HCT116 (cell line): ENCODE measurements around the gene XPNPEP2. TPM values are rescaled to one million over a fixed set of nuclear protein-coding genes. Genes with fewer than 3 reads are reported as not detected.

ENCODE experiments used
- ATAC-seq: fragments of 200-7000 bp; cut with Tn5 transposase; 2 replicates; pipeline ENCODE4 v1.9.1; 2020; ENCODE audit warnings: mild to moderate bottlenecking, moderate library complexity
- BruUV-seq: library from RNA; stranded (reverse); fragments of 400-500 nt; replicated peaks from 2 replicates; lab custom pipeline; 2021; lab: Mats Ljungman, UMichigan
- CTCF ChIA-PET: fragments of 300-600 bp; sonication (Branson Sonifier 250); formaldehyde crosslinking; loops from one replicate; lab custom pipeline; 2021; ENCODE audit warnings: antibody characterized with exemption; lab: Charles Lee
- POLR2A ChIA-PET: fragments of 300-600, 350-600 bp; sonication (Branson Sonifier 250); formaldehyde crosslinking; loops from one replicate; lab custom pipeline; 2021; ENCODE audit warnings: antibody characterized with exemption; lab: Charles Lee
- RAD21 ChIA-PET, 2 experiments: fragments of 300-600 bp; sonication (Branson Sonifier 250); formaldehyde crosslinking; loops; one replicate each; lab custom pipeline; 2023; ENCODE audit warnings: low total read pairs in 2 of 2; ENCODE audit not compliant: uncharacterized antibody in 2 of 2, unreplicated experiment in 2 of 2, low non-redundant PET in 1 of 2; lab: Charles Lee
- DNase-seq: peaks from one replicate; pipeline ENCODE4 v3.0.0-alpha.2; 2010; ENCODE audit warnings: low read depth, low spot score
- H2AFZ ChIP-seq: fragments of 200-600 bp; shearing (Covaris generic), sonication (generic); 2 replicates; pipeline ENCODE4 v1.6.1; 2017; ENCODE audit warnings: low read depth, mixed run types, mixed read lengths, antibody characterized with exemption, low read length; ENCODE audit not compliant: poor library complexity, severe bottlenecking
- H3K27ac ChIP-seq: 2 replicates; pipeline ENCODE4 v1.5.1; 2012; ENCODE audit warnings: low read depth, low read length
- H3K27me3 ChIP-seq: fragments of 200-600 bp; sonication (generic); 2 replicates; pipeline ENCODE4 v1.6.1; 2016; ENCODE audit warnings: mixed run types, low read length, mixed read lengths; ENCODE audit not compliant: insufficient read depth
- H3K36me3 ChIP-seq, 2 experiments: fragments of 200-500 bp in 1 of 2; fragments of 200-600 bp in 1 of 2; sonication (Bioruptor generic) in 1 of 2; sonication (generic) in 1 of 2; 2 replicates each; pipeline versions ENCODE4 v1.5.1 to v1.6.1; 2014 to 2016; ENCODE audit warnings: low read length in 2 of 2, inconsistent platforms in 1 of 2, mixed read lengths in 1 of 2, mixed run types in 1 of 2; ENCODE audit not compliant: insufficient read depth in 2 of 2, control insufficient read depth in 1 of 2
- H3K4me1 ChIP-seq, 2 experiments: fragments of 200-600 bp in 1 of 2; sonication (generic) in 1 of 2; 2 replicates each; pipeline versions ENCODE4 v1.5.1 to v1.6.1; 2012 to 2017; ENCODE audit warnings: low read length in 2 of 2, inconsistent platforms in 1 of 2, mild to moderate bottlenecking in 1 of 2, mixed read lengths in 1 of 2, mixed run types in 1 of 2, moderate library complexity in 1 of 2; ENCODE audit not compliant: insufficient read depth in 2 of 2, control insufficient read depth in 1 of 2
- H3K4me2 ChIP-seq: fragments of 200-600 bp; sonication (generic); 2 replicates; pipeline ENCODE4 v1.6.1; 2017; ENCODE audit warnings: mixed run types, low read length, mixed read lengths
- H3K4me3 ChIP-seq, 2 experiments: fragments of 200-600 bp in 1 of 2; sonication (generic) in 1 of 2; replicated peaks in 1 of 2; 2 replicates each; pipeline ENCODE4 v1.5.1; 2011 to 2016; ENCODE audit warnings: low read length in 2 of 2, control low read depth in 1 of 2, low read depth in 1 of 2, mild to moderate bottlenecking in 1 of 2, mixed read lengths in 1 of 2, mixed run types in 1 of 2
- H3K79me2 ChIP-seq: fragments of 200-600 bp; sonication (generic); 2 replicates; pipeline ENCODE4 v1.6.1; 2017; ENCODE audit warnings: mild to moderate bottlenecking, mixed run types, low read length, moderate library complexity, mixed read lengths; ENCODE audit not compliant: insufficient read depth
- H3K9ac ChIP-seq: fragments of 200-600 bp; sonication (generic); 2 replicates; pipeline ENCODE4 v1.6.1; 2016; ENCODE audit warnings: low read length, mixed read lengths
- H3K9me2 ChIP-seq: fragments of 200-600 bp; sonication (generic), shearing (Covaris generic); 2 replicates; pipeline ENCODE4 v1.6.1; 2017; ENCODE audit warnings: mixed run types, mild to moderate bottlenecking, moderate library complexity; ENCODE audit not compliant: insufficient read depth
- H3K9me3 ChIP-seq, 2 experiments: fragments of 200-500 bp in 1 of 2; fragments of 200-600 bp in 1 of 2; sonication (Bioruptor generic) in 1 of 2; sonication (generic) in 1 of 2; 2 replicates each; pipeline ENCODE4 v1.6.1; 2014 to 2017; ENCODE audit warnings: low read length in 2 of 2, mixed read lengths in 2 of 2, inconsistent platforms in 1 of 2, low read depth in 1 of 2, mild to moderate bottlenecking in 1 of 2, mixed run types in 1 of 2, moderate library complexity in 1 of 2; ENCODE audit not compliant: control insufficient read depth in 1 of 2, insufficient read depth in 1 of 2
- H4K20me1 ChIP-seq: fragments of 200-600 bp; sonication (generic), shearing (Covaris generic); 2 replicates; pipeline ENCODE4 v1.6.1; 2017; ENCODE audit warnings: mixed run types, mild to moderate bottlenecking, moderate library complexity; ENCODE audit not compliant: insufficient read depth
- CBX3 ChIP-seq: IDR thresholded peaks from 2 replicates; pipeline ENCODE4 v1.6.1; 2012; ENCODE audit warnings: low read depth
- CEBPB ChIP-seq: IDR thresholded peaks from 2 replicates; pipeline ENCODE4 v1.6.1; 2012; ENCODE audit warnings: low read depth
- EGR1 ChIP-seq: IDR thresholded peaks from 2 replicates; pipeline ENCODE4 v1.6.1; 2012; ENCODE audit warnings: low read depth
- EZH2 ChIP-seq: fragments of 200-600 bp; sonication (generic); IDR thresholded peaks from 2 replicates; pipeline ENCODE4 v1.6.1; 2017; ENCODE audit warnings: antibody characterized with exemption, mixed run types
- JUND ChIP-seq: IDR thresholded peaks from 2 replicates; pipeline ENCODE4 v1.6.1; 2012
- POLR2AphosphoS5 ChIP-seq: IDR thresholded peaks from 2 replicates; pipeline ENCODE4 v1.6.1; 2011; ENCODE audit warnings: mild to moderate bottlenecking, low read depth, low read length, moderate library complexity
- RAD21 ChIP-seq: IDR thresholded peaks from 2 replicates; pipeline ENCODE4 v1.6.1; 2012; ENCODE audit warnings: low read depth, mild to moderate bottlenecking
- SP1 ChIP-seq: IDR thresholded peaks from 2 replicates; pipeline ENCODE4 v1.6.1; 2012; ENCODE audit warnings: low read depth
- YY1 ChIP-seq: IDR thresholded peaks from 2 replicates; pipeline ENCODE4 v1.6.1; 2011; ENCODE audit warnings: low read length, low read depth, moderate library complexity, mild to moderate bottlenecking; ENCODE audit not compliant: insufficient replicate concordance; ENCODE audit errors: extremely low read depth
- ZNF274 ChIP-seq: fragments of 200-500 bp; sonication (Bioruptor generic); IDR thresholded peaks from 2 replicates; pipeline ENCODE4 v1.6.1; 2014; ENCODE audit warnings: mild to moderate bottlenecking, low read depth, low read length, inconsistent platforms
- intact Hi-C: fragments of 100-400 bp; cut with micrococcal nuclease; formaldehyde crosslinking; loops from 2 replicates; pipeline ENCODE4 v1.10.0; 2022
- total RNA-seq: library from RNA; stranded (reverse); gene quantifications from one replicate; pipeline ENCODE4 v1.2.1, GENCODE V29; 2021; ENCODE audit not compliant: unreplicated experiment
- TF ChIP-seq, protein P1 (sequence below): IDR thresholded peaks from 2 replicates; pipeline ENCODE4 v1.6.1; 2012
- TF ChIP-seq, protein P2 (sequence below), 3 experiments: fragments of 200-600 bp in 1 of 3; sonication (generic) in 1 of 3; IDR thresholded peaks in 2 of 3; conservative IDR thresholded peaks in 1 of 3; 2 replicates each; pipeline ENCODE4 v1.5.1; 2012 to 2017; ENCODE audit warnings: low read depth in 2 of 3, low read length in 2 of 3, antibody characterized with exemption in 1 of 3, borderline replicate concordance in 1 of 3, control low read depth in 1 of 3, mild to moderate bottlenecking in 1 of 3, mixed read lengths in 1 of 3, mixed run types in 1 of 3, moderate library complexity in 1 of 3; ENCODE audit not compliant: insufficient read depth in 1 of 3

The XPNPEP2 gene
- total RNA-seq, 1 experiment from 2014 or later = not detected

DNA sequence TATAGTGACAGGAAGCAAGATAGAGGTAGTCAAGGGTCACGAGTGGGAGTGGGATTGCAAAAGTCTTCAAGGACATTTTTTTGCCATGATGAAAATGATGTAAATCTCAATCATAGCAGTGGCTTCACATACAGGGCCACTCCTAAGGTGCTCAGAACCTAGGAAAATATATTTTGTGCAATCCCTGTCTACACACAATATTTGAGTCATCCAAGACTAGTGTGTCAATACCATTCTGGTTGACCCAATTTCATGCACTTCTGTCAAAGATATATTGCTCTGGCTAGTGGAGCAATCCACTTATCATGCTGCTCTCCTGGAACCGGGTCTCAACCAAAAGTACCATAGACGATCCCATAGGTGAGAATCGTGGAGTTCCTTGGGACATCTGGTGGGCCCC, 24.2 kb upstream of the XPNPEP2 start:
- Histone ChIP-seq H4K20me1 (no peaks in the 10 kb centered on the region), H3K79me2 (no peaks in the 10 kb centered on the region), H3K36me3 (no peaks in the 10 kb centered on the region), H3K27ac (no peak overlapping the region), H3K4me3 (no peak overlapping the region), H3K4me2 (no peak overlapping the region), H3K27me3 (no peaks in the 10 kb centered on the region), H3K4me1 (no peaks in the 10 kb centered on the region), H3K9me2 (no peaks in the 10 kb centered on the region), H2AFZ (no peak overlapping the region), H3K9me3 (no peaks in the 10 kb centered on the region), H3K9ac (no peak overlapping the region)
- no TSS peak for BruUV-seq
- ATAC-seq = no peak
- ChIA-PET RAD21 (no interaction called here), CTCF (no interaction called here), POLR2A (no interaction called here)
- no peak for DNase-seq
- intact Hi-C loops = no loop called here
- TF ChIP-seq POLR2AphosphoS5 (no peak), ZNF274 (no peak), CEBPB (no peak), SP1 (no peak), EZH2 (no peak), EGR1 (no peak), RAD21 (no peak), JUND (no peak), CBX3 (no peak), YY1 (no peak)
- TF ChIP-seq, protein P1, sequence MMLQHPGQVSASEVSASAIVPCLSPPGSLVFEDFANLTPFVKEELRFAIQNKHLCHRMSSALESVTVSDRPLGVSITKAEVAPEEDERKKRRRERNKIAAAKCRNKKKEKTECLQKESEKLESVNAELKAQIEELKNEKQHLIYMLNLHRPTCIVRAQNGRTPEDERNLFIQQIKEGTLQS = no peak
- TF ChIP-seq, protein P2, sequence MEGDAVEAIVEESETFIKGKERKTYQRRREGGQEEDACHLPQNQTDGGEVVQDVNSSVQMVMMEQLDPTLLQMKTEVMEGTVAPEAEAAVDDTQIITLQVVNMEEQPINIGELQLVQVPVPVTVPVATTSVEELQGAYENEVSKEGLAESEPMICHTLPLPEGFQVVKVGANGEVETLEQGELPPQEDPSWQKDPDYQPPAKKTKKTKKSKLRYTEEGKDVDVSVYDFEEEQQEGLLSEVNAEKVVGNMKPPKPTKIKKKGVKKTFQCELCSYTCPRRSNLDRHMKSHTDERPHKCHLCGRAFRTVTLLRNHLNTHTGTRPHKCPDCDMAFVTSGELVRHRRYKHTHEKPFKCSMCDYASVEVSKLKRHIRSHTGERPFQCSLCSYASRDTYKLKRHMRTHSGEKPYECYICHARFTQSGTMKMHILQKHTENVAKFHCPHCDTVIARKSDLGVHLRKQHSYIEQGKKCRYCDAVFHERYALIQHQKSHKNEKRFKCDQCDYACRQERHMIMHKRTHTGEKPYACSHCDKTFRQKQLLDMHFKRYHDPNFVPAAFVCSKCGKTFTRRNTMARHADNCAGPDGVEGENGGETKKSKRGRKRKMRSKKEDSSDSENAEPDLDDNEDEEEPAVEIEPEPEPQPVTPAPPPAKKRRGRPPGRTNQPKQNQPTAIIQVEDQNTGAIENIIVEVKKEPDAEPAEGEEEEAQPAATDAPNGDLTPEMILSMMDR (IDR thresholded peaks at IDR 0.05 in 2 of 3, conservative IDR thresholded peaks at IDR 0.05 in 1 of 3; ENCODE audit: borderline replicate concordance in 1 of 3, insufficient read depth in 1 of 3, low read depth in 2 of 3, low read length in 2 of 3) = no peak
